Measurements from ENCODE around the gene CEP97.
A peak's percentile ranks its signal among the peaks of the same experiment; 100 is the strongest.
"Not testable (repeated sequence)": the region's sequence is repeated elsewhere in the genome, so short reads cannot be mapped to it uniquely, and the experiment has no call there.

The CEP97 gene

DNA sequence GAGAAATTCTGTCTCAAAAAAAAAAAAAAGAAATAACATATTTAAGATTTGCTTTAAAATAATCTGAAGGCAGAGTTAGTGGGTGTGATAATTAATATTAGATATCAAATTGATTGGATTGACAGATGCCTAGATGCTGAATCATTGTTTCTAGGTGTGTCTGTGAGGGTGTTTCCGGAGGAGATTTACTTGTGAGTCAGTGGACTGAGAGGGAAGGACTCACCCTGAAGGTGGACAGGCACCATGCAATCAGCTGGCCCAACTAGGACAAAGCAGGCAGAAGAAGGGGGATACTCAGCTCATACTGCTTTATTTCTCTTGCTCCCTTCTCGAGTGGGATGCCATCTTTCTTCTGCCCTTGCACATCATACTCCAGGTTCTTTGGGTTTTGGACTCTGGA lies 21.2 kb upstream of the CEP97 start:
- DNase-seq (ENCODE audit: low spot score) = no peak

DNA sequence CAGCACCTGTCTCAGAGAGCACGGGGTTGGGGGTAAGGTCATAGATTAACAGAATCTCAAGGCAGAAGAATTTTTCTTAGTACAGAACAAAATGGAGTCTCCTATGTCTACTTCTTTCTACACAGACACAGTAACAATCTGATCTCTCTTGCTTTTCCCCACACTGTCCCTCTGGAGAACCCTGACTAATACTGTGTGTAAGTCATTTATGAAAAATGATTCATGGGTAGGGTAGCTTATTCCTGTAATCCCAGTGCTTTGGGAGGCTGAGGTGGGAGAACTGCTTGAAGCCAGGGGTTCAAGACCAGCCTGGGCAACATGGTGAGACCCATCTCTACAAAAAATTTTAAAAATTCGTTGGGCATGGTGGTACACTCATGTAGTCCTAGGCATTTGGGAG lies 19.8 kb upstream of the CEP97 start:
- not testable (repeated sequence) for DNase-seq (ENCODE audit: low spot score)

- DNase-seq (ENCODE audit: low spot score) = no peak
Measured at GRCh38 chr3:101709126-101709525, 15.3 kb upstream of the CEP97 start.

DNA sequence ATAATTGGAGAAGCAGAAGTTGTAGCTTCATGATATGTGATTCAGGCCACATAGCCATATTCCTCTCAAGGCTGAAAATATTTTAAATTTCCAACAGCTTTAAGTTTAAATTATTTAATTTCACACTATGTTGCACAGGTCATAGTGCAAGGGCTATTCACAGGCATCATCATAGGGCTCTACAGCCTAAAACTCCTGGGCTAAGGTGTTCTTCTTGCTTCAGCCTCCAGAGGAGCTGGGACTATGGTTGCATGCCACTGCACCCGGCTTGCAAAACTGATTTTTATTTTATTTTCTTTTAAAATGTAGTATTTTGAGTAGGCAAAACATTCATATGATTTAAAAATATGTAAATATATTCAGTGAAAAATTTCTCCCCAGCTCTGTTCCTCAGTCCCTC lies 6.0 kb upstream of the CEP97 start:
- no peak for DNase-seq (ENCODE audit: low spot score)

GRCh38 chr3:101719604-101720185 lies 4.7 kb upstream of the CEP97 start:
- no peak for DNase-seq (ENCODE audit: low spot score)

DNA sequence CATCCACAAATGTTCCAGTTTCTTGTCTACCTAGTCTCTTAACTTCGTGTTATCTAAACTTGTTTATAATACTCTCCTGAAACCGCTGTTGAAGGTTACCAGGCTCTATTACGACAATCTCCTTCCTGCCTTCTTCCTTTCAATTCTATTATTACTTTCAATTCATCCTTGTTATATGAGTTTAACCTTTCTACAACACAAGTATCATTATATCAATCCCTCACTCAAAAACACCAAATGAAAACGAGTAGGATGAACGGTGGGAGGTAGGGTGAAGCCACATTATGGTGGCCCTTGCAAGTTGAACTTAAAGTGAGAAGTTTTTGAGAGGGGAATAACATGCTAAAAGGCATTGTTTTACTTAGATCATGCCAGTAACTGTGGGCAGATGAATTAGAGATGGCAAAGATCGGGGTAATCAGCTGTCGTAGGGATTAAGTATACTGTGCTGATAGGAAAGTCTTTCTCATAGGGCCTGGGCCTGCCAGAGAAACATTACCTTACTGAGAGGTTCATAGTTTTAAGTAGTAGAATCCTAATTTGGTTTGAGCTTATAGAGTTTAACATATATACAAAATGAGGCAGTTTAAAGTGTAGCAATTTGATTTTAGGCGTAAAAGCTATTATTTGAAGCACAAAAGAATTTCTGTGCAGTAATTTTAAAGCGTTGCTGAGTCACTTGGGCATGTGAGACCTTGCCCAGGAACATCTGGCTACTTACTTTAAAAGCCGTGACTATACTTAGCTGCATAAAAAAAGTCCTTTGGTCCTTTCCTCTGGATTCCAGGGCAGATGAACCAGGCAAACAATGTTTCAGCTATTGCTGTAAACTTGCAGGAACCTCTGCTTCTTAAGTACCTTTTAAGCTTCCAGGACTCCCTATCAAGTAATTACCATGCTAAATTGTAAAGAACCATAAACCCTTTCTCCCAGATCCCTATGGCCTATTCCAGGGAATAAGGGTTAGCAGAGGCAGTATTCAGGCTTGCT lies 3.3 kb upstream of the CEP97 start:
- DNase-seq (ENCODE audit: low spot score) = no peak

GRCh38 chr3:101722394-101723173 lies 1.8 kb upstream of the CEP97 start:
- peak; percentile 30 for DNase-seq (ENCODE audit: low spot score)

DNA sequence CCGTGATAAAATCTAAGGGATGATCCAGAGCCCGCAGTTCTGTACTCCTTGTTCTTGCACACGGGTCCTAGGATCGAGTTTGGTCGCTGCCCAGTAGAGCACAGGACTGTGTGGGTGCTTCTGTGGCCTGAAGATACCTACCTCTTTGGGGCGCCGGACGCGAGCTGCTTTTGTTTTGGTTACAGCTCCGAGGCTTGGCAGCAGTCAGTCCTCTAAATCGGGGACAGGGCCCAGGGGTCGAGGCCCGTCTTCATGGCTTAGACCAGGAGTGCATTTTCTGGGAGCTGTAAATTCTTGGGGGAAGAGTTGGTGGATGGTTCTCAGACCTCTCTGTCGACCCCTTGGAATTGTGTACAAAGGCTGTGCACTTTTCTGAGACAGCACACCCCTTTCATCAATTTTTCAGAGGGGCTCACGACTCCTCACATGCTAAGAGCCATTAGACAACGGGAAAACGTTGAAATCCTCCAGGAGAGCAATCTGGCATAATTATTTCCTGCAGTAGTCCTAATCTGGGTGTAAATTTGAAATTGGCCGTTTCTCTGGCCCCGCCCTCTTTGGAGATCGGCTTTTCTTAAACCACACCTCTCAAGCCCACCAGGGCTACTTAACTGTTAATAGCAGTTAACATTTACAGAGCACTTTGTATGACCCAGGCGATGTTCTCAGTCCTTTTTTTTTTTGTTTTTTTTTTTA lies 928 bp downstream of the CEP97 start:
- DNase-seq (ENCODE audit: low spot score) = peak; percentile 22

DNA sequence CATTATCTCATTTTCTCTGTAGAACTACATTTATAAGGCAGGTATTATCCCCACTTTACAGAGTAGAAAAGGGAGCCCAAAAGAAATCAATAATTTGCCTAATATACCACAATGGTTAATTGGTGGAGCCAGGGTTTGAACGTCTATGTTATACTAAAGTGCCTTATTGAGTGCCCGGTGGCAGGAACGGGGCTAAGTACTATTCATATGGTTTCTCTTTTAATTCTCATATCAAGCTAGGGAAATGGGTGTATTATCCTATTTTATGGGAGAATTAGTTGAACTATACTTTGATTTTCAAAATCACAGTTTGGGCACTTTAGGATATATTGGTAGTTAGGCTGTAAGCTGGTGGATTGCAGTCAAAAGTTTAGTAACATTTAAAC lies 1.5 kb downstream of the CEP97 start:
- no peak for DNase-seq (ENCODE audit: low spot score)

DNA sequence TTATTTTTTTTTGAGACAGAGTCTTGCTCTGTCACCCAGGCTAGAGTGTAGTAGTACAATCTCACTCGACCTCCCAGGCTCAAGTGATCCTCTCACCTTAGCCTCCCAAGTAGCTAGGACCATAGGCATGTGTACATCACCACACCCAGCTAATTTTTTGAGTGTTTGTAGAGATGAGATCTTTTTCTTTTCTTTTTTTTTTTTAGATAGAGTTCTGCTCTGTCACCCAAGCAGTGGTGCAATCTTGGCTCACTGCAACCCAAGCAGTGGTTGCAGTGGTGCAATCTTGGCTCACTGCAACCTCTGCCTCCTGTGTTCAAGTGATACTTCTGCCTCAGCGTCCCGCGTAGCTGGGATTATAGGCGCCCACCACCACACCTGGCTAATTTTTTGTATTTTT lies 5.2 kb downstream of the CEP97 start:
- no peak for DNase-seq (ENCODE audit: low spot score)

GRCh38 chr3:101730839-101731238 lies 6.4 kb downstream of the CEP97 start:
- DNase-seq (ENCODE audit: low spot score) = no peak

- DNase-seq (ENCODE audit: low spot score) = no peak
Measured at GRCh38 chr3:101732240-101732641, 7.8 kb downstream of the CEP97 start.

GRCh38 chr3:101735833-101736232 lies 11.4 kb downstream of the CEP97 start:
- no peak for DNase-seq (ENCODE audit: low spot score)

- not testable (repeated sequence) for DNase-seq (ENCODE audit: low spot score)
Measured at GRCh38 chr3:101741914-101742313, 17.5 kb downstream of the CEP97 start.

GRCh38 chr3:101744811-101745210 lies 20.4 kb downstream of the CEP97 start:
- no peak for DNase-seq (ENCODE audit: low spot score)

DNA sequence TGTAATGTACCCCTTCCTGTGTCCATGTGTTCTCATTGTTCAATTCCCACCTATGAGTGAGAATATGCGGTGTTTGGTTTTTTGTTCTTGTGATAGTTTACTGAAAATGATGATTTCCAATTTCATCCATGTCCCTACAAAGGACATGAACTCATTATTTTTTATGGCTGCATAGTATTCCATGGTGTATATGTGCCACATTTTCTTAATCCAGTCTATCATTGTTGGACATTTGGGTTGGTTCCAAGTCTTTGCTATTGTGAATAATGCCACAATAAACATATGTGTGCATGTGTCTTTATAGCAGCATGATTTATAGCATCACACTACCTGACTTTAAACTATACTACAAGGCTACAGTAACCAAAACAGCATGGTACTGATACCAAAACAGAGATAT lies 21.5 kb downstream of the CEP97 start:
- DNase-seq (ENCODE audit: low spot score) = not testable (repeated sequence)

- DNase-seq (ENCODE audit: low spot score) = peak; percentile 31
Measured at GRCh38 chr3:101753386-101754113, 29.1 kb downstream of the CEP97 start.

DNA sequence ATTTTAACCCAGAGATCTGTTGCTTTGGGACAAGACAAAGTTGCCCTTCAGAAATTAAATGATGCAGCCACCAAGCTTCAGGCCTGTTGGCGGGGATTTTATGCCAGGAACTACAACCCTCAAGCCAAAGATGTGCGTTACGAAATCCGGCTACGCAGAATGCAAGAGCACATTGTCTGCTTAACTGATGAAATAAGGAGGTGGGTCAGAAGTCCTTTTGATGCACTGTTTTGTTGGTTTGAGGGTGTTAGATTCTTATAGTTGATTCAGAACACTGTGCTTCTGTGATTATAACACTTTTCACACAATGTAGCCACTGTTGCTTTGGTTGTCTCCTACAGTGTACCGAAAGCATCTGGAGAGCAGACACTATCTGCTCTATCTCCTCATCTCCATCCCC lies 33.8 kb downstream of the CEP97 start:
- DNase-seq (ENCODE audit: low spot score) = no peak

DNA sequence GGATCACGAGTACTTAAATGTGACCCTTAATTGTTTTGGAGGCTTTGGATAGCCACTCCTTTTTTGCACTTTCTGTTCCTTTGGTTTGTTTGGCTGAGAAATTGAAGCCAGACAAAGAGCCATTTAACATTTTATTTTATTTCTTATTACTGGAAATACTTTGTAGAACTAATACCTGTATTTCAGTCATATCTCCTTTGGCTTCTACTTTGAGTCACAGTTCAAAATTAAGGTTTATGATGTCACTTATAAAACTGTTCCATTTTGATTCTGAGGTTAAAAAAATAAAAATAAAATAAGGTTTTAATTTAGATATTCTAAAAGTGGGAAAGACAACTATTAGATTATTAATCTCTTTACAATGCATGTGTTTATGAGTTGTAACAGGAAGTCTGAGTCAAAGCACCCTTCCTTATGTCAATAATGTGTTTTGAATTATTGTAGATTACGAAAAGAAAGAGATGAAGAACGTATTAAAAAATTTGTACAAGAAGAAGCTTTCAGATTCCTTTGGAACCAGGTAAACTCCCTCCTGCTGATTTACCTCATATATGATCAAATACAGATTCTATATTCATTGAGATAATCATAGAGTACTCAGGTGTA lies 37.7 kb downstream of the CEP97 start:
- DNase-seq (ENCODE audit: low spot score) = no peak

DNA sequence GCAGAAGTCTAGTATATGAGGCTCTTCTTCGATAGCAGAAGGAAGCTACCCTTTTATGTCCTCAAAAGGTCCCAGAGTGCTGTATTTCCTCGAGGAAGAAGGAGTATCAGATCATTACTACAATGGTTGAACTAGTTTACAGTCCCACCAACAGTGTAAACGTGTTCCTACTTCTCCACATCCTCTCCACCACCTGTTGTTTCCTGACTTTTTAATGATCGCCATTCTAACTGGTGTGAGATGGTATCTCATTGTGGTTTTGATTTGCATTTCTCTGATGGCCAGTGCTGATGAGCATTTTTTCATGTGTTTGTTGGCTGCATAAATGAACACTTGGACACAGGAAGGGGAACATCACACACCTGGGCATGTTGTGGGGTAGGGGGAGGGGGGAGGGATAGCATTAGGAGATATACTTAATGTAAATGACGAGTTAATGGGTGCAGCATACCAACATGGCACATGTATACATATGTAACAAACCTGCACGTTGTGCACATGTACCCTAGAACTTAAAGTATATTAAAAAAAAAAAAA lies 53.4 kb downstream of the CEP97 start:
- not testable (repeated sequence) for DNase-seq (ENCODE audit: low spot score)
